Spinal cord (tissue), 4 donors: ENCODE results near the gene MED27. TPM values are rescaled to one million over a fixed set of nuclear protein-coding genes. Genes with fewer than 3 reads are reported as not detected.

Experiments
- polyA plus RNA-seq, 2 donors: library from polyadenylated mRNA; unstranded; fragments of 120-200 nt; gene quantifications; one replicate each; pipeline ENCODE4 v1.2.1, GENCODE V29; 2013; ENCODE audit not compliant: insufficient read length in 2 of 2
- total RNA-seq, 2 donors: library from RNA; depleted of rRNA in 1 of 2; stranded (reverse); fragments of 120-200 nt in 1 of 2; fragments of >200 nt in 1 of 2; gene quantifications; one replicate each; pipeline versions ENCODE4 v1.2.3 to v1.2.4, GENCODE V29; 2013 to 2014

Gene MED27
- total and polyA plus RNA-seq, 4 donors = 13.9 to 27.8 (median 25.8) TPM

Other genes starting within 250 kb of the MED27 start
- 10 to 100 TPM in 1 of 2 donors, 1 to 10 TPM in 1; 5.4 to 23.0 TPM for gene NTNG2, start 82.2 kb upstream of the MED27 start, total RNA-seq
- gene NTNG2, start 82.2 kb upstream of the MED27 start, polyA plus RNA-seq = 10 to 100 TPM in 1 of 2 donors, 1 to 10 TPM in 1; 9.4 to 12.5 TPM